ENCODE measurements around the gene CDCA7.
"Not testable (repeated sequence)": the region's sequence is repeated elsewhere in the genome, so short reads cannot be mapped to it uniquely, and the experiment has no call there.

The CDCA7 gene

DNA sequence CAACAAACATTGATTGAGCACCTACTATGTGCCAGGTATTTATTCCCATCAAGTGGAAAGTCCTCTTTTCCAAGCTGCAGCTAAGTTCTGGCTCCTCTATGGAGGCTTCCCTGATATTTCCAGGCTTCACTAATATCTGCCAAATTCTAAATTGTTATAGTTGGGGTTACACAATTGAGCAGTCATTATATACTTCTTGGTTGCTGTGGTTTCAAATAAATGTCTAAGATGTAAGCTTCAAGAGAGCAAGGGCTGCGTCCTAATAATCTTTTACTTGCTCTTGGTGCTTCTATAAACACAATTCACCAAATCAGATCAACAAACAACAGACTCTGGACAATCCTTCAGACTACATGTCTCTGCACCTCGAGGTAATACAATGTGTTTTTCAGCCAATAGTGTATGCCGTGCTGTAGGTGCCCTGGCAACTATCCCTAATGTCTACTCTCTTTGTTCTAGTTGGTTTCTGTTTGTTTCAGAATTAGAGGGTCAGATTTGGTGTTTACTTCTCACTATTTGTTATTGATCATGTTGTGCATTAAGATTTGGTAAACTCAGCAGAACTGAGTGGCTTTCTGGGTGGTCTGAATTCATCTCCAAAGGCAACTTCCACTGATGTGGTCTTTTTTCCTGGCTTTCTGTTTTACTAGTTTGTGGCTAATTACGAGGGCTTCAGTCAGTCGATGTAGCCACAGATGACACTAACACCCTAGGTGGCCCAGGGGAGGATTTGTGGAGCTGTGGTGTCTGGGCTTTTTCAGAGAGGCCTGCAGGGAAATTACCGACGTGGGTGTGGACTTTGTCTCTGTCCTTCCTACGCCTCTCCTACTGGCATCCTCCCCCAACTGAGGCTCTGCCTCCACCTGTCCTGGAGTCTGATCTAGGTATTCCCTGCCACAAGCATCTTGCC lies 50.4 kb downstream of the CDCA7 start:
- no peak for DNase-seq

DNA sequence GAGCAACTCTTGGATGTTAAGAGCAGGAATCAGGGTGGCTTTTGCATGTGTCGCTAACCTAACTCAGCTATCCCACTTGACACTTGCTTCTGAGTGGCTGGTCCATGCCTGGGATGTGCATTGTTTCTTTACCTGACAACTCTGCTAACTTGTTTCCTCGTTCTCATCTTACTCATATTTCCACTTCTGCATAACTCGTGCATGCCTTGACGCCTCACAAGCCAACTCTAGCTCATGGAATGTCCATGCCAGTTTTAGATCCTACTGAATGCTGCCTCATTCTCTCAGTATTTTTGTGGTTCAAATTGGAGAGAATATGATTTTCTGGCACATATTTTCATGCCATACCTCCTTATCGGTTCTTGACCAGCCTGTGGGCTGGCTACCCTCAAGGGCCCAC lies 52.5 kb downstream of the CDCA7 start:
- no peak for DNase-seq

DNA sequence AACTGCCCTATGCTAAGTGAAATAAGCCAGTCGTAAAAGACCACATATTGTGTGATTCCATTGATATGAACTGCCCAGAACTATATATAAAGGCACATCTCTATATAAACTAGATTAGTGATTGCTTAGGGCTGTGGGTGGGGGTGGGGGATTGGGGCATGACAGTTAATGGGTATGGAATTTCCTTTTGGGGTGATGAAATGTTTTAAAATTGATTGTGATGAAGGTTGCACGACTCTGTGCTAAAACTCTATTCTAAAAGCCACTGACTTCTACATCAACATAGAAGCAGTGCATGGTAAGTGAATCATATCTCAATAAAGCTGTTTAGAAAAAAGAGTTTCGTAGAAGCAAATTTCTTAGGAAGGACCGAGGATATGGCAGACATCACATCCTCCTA lies 53.0 kb downstream of the CDCA7 start:
- no peak for DNase-seq

DNA sequence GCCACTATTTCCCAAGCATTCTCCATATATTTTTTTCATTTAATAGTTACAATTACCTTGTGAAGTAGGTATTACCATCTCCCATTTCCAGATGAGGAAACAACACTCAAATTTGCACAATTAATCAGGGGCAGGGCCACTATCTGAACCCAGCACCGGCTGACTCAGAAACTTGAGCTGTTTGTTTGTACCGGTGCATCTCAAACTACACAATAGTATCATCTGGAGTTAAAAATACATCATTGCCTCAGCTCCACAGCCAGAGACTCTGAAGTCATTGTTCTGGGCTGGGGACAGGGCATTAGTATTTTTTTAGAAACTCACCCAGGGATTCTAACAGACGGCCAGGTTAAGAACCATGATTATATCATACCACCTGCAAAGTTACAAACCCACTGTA lies 55.9 kb downstream of the CDCA7 start:
- DNase-seq: no peak

DNA sequence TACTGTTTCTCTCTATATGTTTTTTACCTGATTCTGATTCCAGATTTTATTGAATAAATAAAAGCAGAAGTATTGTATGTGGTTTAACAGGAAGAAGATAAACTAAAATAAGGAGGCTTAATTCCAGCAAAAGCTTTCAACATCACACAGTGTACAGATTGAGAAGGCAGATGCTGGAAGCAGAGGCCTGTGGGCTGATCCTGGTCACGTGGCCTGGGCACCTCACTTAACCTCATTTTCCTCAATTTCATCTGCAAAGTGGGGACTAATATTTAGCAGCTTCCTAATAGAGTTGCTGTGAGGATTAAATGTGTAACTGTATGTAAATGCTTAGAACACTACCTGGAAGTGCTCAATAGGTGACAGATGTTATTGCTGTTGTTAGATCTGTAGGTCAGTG lies 58.0 kb downstream of the CDCA7 start:
- no peak for DNase-seq

DNA sequence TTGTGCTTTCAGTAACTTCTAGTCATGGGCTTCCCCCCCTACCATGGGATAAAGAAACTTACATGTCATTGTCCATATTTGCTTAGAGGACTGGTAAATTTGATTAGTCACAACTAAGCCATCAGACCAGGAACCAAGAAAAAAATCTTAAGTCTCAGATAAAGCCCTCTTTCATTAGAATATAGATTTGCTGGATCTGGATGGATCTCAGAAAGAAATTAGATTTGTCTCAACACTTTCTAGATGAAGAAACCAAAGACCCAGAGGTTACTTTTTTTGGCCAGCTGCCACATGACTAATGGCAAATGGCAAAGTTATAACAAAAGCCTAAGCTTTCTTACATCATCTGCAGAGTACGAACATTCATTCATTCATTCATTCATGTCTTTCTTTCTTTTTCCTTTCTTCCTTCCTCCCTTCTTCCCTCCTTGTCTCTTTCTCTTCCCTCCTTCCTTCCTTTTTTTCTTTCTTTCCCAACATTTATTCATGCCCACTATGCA lies 60.2 kb downstream of the CDCA7 start:
- no peak for DNase-seq

DNA sequence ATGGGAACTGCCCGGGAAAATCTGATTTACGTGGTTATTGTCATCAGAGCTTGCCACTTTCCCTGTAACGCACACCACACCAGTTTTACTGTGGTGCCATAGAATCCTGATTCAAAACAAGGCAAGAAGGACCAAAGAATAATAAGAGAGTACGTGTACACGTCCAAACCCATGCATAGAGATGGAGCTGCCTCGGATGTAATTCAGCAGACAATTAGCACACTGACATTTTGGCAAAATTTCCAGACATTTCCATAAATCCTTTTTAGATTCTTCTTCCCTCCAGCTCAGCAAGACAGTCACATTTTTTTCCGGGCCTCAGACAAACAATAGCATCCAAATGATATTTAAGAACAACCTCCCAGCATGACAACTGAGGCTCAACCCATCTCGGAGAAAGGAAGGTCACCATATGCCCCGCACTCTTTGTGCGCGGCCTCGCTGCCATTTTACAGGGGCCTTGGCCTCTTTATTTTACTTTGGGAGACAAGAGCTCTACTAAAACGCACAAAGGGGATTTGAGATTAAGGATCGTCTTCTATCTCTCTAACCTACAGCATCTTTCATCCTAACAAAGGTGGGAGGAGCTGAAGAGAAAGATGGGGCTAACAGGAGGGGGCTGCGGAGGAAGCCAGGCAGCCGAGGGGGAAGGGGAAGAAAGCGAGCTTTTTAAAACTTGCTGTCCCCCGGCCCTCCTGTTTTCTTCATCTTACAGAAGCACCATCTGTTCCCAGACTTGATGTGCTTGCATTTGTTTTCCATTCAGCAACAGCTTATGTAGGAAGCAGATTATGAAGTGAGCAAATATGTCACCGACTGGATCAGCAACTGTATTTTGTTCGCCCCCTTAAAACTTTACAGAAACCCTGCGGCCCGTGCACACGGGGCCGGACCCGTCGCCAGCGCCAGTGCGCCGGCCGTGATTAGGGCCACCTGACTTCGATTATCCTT lies 61.0 kb downstream of the CDCA7 start:
- no peak for DNase-seq

DNA sequence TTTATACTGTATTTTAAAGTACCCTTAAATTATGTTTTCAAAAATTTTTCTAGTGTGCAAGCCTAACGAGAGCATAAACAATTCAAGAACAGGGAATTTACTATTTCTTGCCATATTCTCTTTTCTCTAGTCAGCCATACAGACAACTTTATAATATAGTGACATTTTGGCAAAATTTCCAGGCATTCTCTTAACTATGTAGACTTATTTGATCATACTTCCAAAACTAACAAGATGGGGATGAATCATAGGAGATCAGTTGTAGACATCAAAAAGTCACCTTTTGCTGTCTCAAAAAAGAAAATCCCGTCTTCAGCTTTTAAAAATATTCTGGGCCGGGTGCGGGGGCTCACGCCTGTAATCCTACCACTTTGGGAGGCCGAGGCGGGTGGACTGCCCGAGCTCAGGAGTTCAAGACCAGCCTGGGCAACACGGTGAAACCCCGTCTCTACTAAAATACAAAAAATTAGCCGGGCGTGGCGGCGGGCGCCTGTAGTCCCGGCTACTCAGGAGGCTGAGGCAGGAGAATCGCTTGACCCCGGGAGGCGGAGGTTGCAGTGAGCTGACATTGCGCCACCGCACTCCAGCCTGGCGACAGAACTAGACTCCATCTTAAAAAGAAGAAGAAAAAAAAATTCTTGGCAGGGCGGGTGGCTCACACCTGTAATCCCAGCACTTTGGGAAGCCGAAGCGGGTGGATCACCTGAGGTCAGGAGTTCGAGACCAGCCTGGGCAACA lies 61.9 kb downstream of the CDCA7 start:
- not testable (repeated sequence) for DNase-seq

DNA sequence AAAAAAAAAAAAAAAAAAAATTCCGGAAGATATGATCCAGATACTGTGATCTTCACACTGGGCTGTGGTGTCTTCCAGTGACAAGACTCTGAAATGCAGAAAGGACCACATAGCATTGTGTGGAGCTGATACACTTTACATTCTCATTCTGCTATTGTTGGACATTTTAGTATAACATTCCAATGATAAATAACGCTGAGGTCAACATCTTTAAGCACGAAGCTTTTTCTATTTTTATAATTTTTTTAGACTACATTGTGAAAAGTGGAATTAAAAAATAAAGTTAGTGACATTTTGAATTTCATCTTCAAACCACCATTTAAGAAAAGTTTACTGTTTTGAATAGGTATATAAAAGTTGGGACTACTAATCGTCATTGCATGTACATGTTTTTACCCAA lies 62.7 kb downstream of the CDCA7 start:
- DNase-seq: no peak

DNA sequence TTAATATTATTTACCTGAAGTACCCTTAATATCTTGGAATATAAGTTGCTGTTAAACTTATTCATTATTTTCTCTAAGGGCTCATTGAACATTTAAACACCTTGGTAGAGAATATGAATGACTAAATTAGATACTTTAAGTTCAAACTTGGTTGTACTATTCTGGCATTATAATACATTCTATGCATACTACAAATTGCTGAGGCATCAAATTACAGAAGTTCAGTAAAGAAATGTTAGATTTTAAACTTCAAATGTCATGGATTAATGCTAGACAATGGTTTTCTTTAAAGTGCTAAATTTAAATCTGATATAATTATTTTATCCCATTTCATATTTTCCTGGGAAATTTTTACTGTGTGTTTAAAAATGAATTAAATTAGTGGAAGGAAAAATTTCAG lies 63.1 kb downstream of the CDCA7 start:
- DNase-seq: no peak
